ENCODE measurements around the gene AGPAT4.

AGPAT4 gene

DNA sequence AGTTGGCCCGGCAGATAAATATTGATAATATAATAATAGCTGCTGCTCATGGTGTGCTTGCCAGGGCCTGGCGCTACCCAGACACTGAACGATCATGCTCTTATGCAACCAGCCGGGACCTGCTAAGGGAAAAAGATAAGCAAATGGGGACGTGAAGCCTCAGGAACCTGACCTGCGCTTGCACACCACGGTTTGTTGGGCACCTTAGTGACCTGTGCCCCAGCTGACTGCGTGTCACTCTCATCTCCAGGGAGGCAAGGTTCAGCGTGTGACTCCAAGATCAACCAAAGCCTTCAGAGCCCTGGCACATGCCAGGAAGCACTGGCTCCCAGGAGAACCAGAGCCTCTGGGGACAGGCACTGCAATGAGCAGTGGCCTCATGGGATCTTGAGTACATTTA lies 111.1 kb downstream of the AGPAT4 start:
- no peak for DNase-seq

DNA sequence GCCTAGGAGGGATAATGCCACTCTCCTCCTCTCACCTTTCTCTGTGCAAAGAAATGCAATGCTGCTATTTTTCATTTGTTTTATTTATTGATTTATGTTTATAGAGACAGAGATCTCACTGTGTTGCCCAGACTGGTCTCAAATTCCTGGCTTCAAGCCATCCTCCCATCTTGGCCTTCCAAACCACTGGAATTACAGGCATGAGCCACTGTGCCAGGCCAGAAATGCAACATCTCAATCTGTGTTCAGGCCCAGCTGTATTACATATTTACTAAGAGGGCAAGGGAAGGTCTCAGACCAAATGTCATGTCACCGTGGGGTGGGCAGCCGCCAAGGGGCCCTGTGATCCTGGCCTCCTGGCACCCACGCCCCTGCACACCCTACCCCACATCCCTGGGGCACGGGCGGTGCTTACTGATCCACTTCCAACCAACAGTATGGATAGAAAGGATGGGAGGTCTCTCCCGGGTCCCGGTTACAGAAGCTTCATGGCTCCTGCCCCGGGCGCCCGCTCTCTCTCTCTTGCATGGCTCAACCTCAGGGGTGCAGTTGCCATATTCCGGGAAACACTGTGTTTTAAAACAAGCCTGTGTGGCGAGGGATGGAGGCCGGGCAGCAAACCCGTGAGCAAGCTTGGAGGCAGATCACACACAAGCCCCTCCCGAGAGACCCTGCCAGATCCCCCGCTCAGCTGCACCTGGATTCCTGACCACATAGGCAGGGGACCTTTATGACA lies 111.8 kb downstream of the AGPAT4 start:
- no peak for DNase-seq

DNA sequence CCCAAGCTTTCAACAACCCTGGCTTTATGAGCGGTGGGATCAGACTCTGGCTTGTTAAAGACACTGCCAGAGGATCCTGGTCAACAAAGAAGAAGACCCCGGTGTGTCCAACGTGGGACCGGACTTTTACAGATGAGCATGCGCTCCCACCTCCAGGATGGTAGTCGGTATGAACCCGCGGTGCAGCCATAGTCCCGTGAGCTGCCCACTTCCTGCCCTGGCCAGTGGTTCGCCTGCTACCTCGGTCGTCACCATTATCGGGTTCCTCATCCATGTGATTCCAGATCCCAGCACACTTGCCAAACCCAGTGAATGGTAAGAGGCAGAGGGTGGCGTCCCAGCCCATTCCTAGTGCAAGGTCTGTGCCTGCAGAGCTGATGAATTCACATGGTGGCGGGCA lies 112.7 kb downstream of the AGPAT4 start:
- DNase-seq, result no peak

DNA sequence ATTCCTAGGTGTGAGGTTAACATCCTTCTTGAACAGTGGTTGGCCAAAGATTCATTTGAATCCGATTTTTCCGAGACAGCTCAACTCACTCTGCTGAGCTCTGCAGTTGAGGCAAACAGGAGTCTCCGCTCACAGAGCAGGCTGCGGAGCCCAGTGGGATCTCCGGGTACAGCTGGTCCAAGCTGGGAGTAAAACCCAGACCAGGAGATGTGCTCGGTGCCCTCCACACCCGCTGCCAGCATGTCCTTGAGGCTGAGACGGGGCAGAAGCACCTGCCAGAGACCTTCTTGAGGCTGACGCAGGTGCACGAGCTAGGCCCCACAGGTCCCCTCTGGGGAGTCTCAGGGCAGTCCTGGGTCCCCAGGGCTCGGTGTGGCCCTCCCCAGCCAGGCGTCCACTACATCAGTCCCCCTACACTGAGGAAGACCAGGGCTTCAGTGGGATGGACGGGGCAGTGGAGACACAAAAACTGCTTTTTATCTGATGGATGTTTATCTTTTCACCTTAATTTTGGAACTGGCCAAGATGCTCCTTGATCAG lies 119.0 kb downstream of the AGPAT4 start:
- no peak for DNase-seq

DNA sequence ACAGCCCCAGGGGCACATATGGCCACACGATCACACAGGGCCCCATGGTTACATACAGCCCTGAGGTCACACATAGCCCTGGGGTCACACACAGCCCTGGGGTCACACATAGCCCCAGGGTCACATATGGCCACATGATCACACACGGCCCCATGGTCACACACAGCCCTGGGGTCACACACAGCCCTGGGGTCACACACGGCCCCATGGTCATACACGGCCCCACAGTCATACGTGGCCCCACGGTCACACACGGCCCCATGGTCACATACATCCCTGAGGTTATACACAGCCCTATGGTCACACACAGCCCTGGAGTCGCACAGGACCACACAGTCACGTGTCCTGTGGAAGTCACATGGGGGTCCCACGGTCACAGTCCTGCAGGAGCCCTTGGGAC lies 120.1 kb downstream of the AGPAT4 start:
- no peak for DNase-seq

DNA sequence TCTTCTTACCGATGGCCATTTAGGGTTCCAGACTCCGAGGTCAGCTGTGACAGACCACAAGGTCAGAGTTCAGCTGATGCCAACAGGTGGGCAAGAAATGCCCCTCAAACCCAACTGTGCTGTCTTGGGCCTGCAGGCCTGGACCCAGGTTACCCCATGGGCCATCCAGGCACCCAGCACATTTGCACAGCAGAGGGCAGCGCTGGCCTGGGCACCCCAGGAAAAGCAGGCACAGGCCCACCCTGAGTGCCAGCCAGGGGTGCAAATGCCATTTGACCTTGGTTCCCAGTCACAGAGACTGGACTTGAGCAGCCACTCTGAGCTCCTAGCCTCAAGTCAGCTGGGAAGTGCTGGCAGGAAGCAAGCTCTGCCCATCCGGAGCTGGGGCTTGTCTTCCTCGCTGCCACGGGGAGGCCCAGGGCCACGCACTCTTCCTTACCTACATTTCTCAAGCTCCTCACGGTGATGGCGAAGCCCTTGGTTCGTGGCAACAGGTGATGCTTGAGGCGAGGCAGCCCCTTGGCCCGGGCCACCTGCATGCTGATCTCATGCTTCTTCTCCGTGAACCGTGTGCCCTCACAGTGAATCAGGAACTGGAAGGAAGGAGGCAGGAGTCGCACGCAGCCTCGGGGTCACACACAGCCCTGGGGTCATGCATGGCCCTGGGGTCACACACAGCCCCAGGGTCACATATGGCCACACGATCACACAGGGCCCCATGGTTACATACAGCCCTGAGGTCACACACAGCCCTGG lies 120.8 kb downstream of the AGPAT4 start:
- DNase-seq, result no peak

DNA sequence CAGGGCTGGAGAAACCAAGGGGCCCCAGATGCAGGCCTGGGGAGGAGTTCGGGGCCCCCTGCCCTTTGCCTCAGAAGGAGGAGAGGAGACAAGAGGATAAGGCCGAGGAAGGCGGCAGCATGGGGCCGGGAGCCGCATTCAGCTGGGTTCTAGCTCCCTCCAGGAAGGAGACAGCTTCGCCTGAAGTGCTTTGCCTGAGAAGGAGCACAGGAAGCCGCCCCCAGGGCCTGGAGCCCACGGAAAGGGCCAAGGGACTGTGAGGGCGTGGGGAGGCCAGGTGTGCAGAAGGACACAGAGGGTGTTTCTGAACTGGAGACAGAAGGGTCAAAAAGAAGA lies 121.4 kb downstream of the AGPAT4 start:
- DNase-seq, result no peak

DNA sequence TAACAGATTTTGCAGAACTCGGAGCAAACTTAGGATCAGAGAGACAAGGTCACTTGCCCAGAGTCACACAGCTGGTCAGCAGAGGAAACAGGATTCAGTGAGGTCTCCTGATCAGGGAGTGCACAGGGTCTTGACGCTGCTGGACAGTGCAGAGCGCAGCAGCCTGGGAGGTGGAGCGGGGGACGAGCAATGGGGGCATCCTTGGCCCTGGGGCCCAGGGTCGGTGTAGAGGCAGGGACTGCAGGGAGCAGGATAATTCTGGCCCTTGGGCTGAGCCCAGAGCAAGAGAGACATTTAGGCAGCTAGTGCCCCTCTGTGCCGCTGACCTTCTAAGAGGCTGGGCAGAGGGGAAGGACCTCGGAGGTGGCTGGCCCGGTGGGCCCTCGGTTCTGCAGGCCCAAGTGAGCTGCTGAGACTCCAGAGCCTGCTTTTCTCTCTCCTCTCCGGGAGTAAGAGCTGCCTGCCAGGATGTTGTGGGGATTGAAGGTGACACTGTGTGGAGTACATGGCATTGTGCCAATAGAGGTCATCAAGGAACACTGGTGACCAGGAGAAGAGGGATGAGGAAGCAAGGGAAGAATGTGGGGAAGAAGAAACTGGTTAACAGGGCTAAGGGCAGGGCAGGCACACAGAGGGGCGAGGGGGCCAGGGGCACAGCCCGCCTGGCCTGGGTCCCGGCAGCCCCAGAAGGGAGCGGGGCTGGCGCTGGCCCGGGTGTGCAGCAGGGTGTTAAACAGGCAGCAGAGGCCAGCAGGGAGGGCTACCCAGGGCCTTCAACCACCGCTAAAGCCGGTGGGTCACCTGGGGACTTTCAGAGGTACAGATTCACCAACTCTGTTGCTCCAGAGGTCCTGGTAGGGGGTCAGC lies 122.0 kb downstream of the AGPAT4 start:
- no peak for DNase-seq

DNA sequence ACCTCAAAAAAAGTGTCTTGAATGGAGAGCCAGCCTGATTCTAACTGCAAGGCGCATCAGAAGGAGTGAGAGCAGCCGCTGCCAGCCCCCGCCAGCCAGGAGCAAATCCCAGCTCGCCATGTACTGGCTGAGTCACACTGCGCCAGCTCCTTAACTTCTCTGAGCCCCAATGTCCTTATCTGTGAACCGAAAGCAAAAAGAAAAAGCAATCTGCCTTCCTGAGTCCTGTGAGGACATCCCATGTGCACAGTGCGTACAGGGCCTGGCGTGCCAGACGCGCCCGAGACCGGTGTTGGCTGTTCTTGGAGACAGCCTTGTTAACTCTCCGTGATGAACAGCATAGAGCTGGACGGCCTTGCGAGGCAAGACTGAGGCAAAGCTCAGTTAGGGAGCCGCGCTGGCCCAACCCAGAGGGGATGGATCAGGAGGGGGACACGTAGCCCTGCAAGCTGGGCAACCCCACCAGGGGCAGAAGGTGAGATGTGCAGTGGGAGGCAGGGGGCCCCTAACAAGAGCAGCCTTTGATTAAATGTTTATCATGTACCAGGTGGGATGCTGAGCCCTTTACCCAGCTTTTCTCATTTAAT lies 122.7 kb downstream of the AGPAT4 start:
- no peak for DNase-seq

DNA sequence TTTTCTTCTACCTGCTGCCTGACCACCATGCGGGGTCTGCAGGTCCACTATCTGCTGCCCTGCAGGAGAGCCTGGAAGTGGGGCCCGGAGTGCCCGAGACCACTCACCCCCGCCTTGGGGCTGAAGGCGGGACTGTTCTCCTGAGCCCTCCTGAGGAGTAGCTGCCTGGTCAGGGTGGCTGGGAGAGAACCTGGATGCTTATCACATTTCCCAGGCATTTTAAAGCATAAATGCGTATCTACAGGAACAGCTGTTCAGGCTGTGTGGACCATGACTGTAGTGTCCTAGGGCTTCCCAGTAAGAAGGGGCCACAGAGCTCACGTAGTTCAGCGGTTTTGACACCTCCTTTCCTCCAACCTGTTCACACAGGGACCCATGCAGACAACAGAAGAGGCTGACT lies 123.3 kb downstream of the AGPAT4 start:
- DNase-seq, result no peak

DNA sequence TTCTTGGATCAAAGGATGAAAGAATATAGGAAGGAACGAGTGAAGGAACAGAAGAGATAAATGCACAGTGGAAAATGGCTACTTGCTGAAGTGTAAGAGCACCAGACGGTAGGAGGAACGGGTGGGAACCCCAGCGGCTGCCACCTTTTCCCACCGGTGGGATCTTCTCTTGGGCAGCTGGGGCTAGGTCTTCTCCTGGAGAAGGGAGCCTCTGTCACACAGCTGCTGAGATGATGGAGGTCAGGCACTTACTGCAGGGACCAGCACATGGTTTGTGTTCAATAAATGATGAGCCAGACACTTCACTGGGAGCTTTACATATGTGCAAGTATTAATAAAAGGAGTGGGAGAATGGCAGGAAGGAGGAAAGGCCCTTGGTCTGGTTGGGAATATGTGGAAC lies 123.7 kb downstream of the AGPAT4 start:
- no peak for DNase-seq

DNA sequence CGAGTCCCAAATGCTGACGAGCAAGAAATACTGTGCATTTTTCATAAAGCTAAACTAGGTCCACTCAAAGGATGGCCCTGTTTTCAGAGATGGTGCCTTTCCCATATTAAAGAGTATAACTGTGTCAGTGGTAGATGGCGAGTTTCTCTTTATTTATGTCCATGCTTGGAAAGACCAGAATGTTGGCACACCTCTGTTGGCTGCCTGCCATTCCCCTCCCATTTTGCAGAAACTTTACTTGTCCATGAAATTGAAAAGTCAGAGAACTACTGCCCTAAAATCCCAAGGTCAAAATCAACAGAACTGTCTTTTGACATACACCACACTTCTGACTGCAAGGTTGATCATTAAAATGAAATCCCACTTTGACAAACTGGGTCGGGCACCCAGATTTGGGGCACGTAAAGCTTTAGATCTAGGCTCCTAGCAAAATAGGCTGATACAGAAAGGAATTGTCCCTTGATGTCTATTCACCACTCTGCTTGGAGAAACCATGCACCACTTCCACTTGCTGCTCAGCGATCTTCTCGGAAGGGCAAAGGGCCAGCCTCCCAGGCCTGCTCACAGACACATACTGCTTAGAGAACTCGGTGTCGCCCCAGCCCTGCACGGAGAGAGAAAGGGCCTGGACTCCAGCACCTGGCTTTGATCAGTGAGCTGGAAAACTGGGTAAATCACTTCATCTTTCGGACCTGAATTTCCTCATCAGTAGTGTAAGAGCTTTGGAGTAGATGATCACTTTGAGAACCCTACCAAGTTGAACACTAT lies 130.0 kb downstream of the AGPAT4 start:
- no peak for DNase-seq

DNA sequence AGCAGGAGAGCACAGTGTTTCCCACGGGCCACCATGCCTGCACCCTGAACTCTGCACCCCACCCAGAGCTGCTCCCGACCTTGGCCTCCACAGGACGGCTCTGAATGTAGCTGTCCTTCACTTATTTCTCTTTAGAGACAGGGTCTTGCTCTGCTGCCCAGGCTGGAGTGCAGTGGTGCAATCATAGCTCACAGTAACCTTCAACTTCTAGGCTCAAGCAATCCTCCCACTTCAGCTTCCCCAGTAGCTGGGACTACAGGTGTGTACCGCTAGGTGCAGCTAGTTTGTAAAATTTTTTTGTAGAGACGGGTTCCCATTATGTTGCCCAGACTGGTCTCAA lies 130.9 kb downstream of the AGPAT4 start:
- DNase-seq, result no peak

DNA sequence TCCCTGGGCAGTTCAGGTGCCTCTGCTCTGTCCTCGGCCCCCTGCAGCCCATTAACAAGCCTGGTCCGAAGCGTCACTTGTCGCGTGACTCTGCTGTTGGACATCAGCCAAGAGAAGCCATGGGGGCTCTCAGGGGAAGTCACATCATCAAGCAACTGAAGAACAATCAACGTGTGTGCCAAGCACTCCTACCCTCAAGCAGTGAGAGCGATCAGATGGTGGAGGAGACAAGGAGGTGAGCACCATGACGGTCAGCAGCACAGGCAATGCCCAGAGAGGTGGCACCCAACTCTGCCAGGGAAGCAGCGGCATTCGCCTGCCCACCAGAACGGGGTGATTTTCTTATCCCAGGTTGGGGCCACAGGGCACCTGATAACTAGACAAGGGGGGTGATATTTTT lies 132.7 kb downstream of the AGPAT4 start:
- DNase-seq, result no peak

DNA sequence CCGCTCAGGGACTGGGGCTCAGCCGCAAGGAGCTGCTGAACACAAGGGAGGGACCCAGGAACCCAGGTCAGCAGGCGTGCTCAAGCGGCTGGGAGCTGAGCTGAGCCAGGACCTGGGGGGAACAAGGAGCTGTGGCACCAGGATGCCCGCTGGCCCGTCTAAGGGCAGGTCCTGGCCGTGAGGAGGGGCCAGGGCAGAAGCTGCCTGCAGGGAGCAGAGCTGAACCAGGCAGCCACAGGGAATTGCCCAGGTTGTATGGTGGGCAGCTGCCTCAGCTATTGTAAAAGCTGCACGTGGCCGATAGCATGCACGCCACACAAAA lies 133.3 kb downstream of the AGPAT4 start:
- DNase-seq, result no peak

DNA sequence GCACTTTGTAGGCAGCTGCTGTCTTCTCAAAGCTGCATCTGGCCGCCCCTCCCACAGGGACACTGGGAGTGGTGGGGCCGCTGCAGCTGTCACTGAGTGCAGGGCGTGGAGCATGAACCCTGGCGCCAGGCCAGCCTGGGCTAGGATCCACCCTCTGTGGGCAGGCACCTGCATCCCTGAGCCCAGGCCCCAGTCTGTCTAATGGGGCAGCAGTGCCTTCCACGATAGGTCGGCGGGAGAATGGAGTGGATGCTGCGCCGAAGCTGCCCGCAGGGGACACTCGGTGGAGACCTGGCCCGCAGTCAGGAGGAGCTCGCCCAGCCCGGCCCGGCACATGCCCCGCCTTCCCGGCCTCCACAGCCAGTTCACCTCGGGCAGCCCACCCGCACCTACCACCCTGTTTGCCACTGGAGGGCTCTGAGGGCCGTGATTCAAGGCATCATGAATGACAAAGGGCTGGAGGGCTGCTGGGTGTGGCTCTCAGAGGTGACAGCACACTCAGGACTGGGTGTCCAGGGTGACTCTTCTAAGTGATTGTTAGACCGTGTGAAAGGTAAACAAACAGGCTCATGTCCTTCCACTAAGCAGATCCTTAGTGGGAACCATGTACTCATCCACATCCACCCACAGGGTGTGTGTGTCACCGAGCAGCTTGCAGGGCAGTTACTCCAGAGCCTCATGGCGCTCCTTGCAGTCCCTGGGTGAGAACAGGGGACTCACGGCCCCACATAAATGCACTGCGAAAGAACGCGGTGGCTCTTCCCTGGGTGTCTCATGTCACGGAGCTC lies 133.9 kb downstream of the AGPAT4 start:
- no peak for DNase-seq

DNA sequence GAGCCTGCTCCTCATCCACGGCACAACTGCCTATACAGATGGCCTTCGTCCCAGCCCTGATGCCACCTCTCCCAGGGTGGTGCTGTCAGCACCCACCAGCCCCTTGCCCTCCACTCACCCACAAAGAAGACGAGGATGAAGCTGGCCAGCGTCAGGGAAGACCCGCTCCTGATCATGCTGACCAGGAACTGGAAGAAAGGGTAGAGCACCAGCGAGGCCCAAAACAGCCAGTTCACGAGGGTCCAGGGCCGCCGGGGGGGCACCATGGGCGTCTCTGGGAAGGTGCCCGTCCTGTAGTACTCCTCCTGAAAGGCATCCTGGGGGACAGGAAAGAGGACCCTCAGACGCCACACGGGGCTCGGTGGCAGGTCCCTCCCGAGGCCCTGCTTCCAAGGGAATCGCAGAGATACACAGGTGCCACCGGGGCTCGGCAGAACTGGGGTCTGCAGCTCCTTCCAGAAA lies 134.5 kb downstream of the AGPAT4 start:
- no peak for DNase-seq

DNA sequence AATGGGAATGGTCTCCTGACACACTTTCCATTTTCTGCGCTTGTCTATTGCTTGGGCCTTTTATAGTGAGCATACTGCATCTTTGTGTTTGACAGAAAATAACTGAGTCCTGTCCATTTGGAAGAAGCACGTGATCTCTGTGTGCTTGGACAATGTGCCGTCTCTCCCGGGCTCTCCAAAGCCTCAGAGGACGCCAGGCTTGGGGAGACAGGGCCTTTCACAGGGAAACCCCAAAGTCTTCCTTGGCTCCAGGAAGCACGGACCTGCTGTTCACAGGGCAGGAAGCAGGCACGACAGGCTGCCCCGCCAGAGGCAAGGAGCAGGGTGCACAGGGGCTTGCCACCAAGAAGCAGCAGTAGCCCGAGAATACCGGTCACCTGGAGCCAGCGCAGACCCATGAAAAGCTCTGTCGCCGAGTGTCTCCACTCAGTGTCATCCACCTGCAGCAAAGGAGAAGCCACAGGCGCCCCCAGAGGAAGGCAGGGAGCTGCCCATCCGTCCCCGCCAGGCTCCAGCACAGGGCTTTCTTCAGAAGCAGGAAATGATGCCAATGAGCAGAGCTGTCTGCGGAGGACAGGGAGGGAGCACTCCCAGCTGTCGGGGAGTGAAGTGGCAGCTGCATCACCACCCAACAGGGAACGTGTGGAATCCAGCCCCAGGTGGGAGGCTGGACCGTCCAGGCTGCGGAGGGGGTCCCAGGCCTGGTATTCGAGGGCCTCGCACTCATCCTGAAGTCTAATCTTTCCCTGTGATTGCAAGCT lies 135.1 kb downstream of the AGPAT4 start:
- no peak for DNase-seq

DNA sequence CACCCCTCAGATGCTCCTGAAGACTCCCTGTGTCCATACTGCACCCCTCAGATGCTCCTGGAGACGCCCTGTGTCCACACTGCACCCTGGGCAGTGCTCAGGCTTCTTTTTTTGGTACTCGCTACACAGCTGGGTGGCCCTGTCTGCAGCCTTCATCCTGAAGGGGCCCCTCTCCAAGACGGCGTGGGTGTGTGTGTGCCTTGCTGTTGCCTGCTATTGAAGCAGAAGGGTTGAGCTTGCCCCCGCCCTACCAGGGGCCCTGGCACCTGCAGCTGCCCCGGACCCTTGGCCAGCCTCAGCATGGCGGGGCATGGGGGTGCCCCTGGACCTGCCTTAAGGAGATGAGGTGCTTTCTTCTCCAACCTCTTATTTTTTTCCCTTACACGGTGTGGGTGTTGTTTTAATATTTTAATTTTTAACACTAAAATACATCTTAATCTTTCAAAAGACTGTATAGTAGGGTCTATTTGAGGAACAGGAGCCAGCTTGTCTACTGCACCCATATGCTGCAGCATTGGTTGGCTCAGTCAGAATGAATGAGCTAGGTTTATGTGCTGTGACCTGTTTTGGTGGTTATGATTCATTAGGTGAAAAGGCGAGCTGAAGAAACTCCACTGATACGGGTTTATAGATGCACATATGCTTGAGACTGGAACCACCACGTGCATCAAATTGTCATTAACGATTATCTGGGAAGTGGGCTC lies 135.9 kb downstream of the AGPAT4 start:
- no peak for DNase-seq

DNA sequence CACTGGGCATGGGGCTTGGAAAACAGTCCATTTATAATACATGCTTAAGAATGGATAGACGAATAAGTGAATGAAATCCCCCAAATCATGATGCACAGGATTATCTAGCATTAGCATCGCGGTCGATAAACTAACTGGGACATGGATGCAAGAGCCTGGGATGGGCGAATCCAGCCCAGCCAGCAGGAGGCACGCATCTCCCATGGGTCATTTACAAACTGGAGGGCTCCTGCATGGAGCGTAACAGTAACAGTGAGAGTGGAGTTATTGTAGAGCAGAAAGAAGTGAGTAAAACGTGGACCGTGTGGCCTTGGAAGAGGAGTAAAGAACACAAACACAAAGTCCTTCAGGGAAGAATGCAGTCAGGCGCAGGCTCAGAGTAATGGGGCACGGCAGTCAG lies 136.5 kb downstream of the AGPAT4 start:
- no peak for DNase-seq
